Fibroblast of pulmonary artery (primary cell): ENCODE data around the gene CIAO1.
"Not testable (repeated sequence)": the region's sequence is repeated elsewhere in the genome, so short reads cannot be mapped to it uniquely, and the experiment has no call there.

Source experiments
- DNase-seq: peaks from one replicate; pipeline ENCODE4 v3.0.0-alpha.2; 2010; ENCODE audit warnings: low read depth
- H3K4me3 ChIP-seq: replicated peaks from 2 replicates; pipeline ENCODE4 v1.5.1; 2011; ENCODE audit warnings: low read depth, mild to moderate bottlenecking, control low read depth, low read length, moderate library complexity
- CTCF ChIP-seq: IDR thresholded peaks from 2 replicates; pipeline ENCODE4 v1.5.1; 2011; ENCODE audit warnings: mild to moderate bottlenecking, control low read depth, low read length, inconsistent platforms; ENCODE audit errors: missing control alignments

CIAO1 gene

GRCh38 chr2:96249654-96250053 lies 16.4 kb upstream of the CIAO1 start:
- DNase-seq: no peak
- TF ChIP-seq CTCF: no peak
- no peak overlapping the region for H3K4me3 ChIP-seq

GRCh38 chr2:96250188-96250587 lies 15.8 kb upstream of the CIAO1 start:
- DNase-seq: no peak
- no peak for TF ChIP-seq CTCF
- no peak overlapping the region for H3K4me3 ChIP-seq

GRCh38 chr2:96251721-96252292 lies 14.2 kb upstream of the CIAO1 start:
- TF ChIP-seq CTCF: no peak
- no peak overlapping the region for H3K4me3 ChIP-seq
- peak; percentile 90 for DNase-seq

- H3K4me3 ChIP-seq: no peak overlapping the region
- TF ChIP-seq CTCF: no peak
- no peak for DNase-seq
Measured at GRCh38 chr2:96252526-96252925, 13.5 kb upstream of the CIAO1 start.

GRCh38 chr2:96253006-96253405 lies 13.0 kb upstream of the CIAO1 start:
- DNase-seq: no peak
- no peak for TF ChIP-seq CTCF
- no peak overlapping the region for H3K4me3 ChIP-seq

- H3K4me3 ChIP-seq: no peak overlapping the region
- DNase-seq: no peak
- no peak for TF ChIP-seq CTCF
Measured at GRCh38 chr2:96254571-96254970, 11.5 kb upstream of the CIAO1 start.

- no peak overlapping the region for H3K4me3 ChIP-seq
- no peak for TF ChIP-seq CTCF
- DNase-seq: no peak
Measured at GRCh38 chr2:96256611-96257113, 9.4 kb upstream of the CIAO1 start.

GRCh38 chr2:96257744-96258143 lies 8.3 kb upstream of the CIAO1 start:
- not testable (repeated sequence) for H3K4me3 ChIP-seq, DNase-seq
